Muscle of leg (tissue), 11 donors: ENCODE data around the gene OMP. TPM values are rescaled to one million over a fixed set of nuclear protein-coding genes. Genes with fewer than 3 reads are reported as not detected.
"Not testable (repeated sequence)": the region's sequence is repeated elsewhere in the genome, so short reads cannot be mapped to it uniquely, and the experiment has no call there.

Source experiments
- DNase-seq: peaks from one replicate; pipeline ENCODE4 v3.0.0; 2013
- H3K27ac ChIP-seq: one replicate; pipeline ENCODE4 v1.5.1; 2013; ENCODE audit warnings: mild to moderate bottlenecking, low read length, control low read depth
- H3K27me3 ChIP-seq: one replicate; pipeline ENCODE4 v1.6.1; 2013; ENCODE audit warnings: low read length; ENCODE audit not compliant: control insufficient read depth, insufficient read depth
- H3K36me3 ChIP-seq: one replicate; pipeline ENCODE4 v1.6.1; 2013; ENCODE audit warnings: low read length; ENCODE audit not compliant: control insufficient read depth, insufficient read depth
- H3K4me1 ChIP-seq: one replicate; pipeline ENCODE4 v1.6.1; 2013; ENCODE audit warnings: low read length; ENCODE audit not compliant: control insufficient read depth, insufficient read depth
- H3K4me3 ChIP-seq: one replicate; pipeline ENCODE4 v1.5.1; 2013; ENCODE audit warnings: low read length, control low read depth
- H3K9me3 ChIP-seq: replicated peaks from 2 replicates; pipeline ENCODE4 v1.6.1; 2013; ENCODE audit warnings: low read depth, low read length; ENCODE audit not compliant: control insufficient read depth
- WGBS: methylation state at CpG from one replicate; pipeline ENCODE4 v1.1.5; 2013; ENCODE audit warnings: missing lambda C conversion rate; ENCODE audit not compliant: insufficient coverage; 5-methylcytosine and 5-hydroxymethylcytosine counted together
- polyA plus RNA-seq, 8 donors: library from polyadenylated mRNA; unstranded; fragments of 120-200 nt; gene quantifications; one replicate each; pipeline versions ENCODE4 v1.2.1 to v1.2.3, GENCODE V29; 2013; ENCODE audit warnings: inconsistent platforms in 1 of 8, low replicate concordance in 1 of 8; ENCODE audit not compliant: insufficient read length in 8 of 8, insufficient read depth in 1 of 8
- total RNA-seq: library from RNA; stranded (reverse); fragments of 120-200 nt; gene quantifications from one replicate; pipeline ENCODE4 v1.2.4, GENCODE V29; 2013

The OMP gene
- total and polyA plus RNA-seq, 9 donors: 0.27 TPM; not detected in 8

- DNase-seq: no peak
Observed at GRCh38 chr11:77060234-77060633, 42.4 kb upstream of the OMP start.

GRCh38 chr11:77061258-77061657 is 41.4 kb upstream of the OMP start:
- WGBS: 81% methylated on average over 2 of the region's 4 CpGs
- not testable (repeated sequence) for H3K27me3 ChIP-seq, H3K36me3 ChIP-seq, H3K9me3 ChIP-seq, H3K27ac ChIP-seq, DNase-seq, H3K4me3 ChIP-seq, H3K4me1 ChIP-seq

More at GRCh38 chr11:77060234-77060633, 42.4 kb upstream of the OMP start:
- no peaks in the 10 kb centered on the region for H3K4me1 ChIP-seq
- WGBS: 100% methylated on average over 2 of the region's 4 CpGs
- H3K4me3 ChIP-seq: no peak overlapping the region
- H3K9me3 ChIP-seq: peaks cover 8% of the 10 kb centered on the region
- H3K27me3 ChIP-seq: peaks cover 4% of the 10 kb centered on the region
- H3K27ac ChIP-seq: no peak overlapping the region
- no peaks in the 10 kb centered on the region for H3K36me3 ChIP-seq

GRCh38 chr11:77062924-77063323 is 39.7 kb upstream of the OMP start:
- peaks cover 19% of the 10 kb centered on the region for H3K4me1 ChIP-seq
- no peaks in the 10 kb centered on the region for H3K9me3 ChIP-seq
- no peak overlapping the region for H3K27ac ChIP-seq
- no peak for DNase-seq
- H3K4me3 ChIP-seq: no peak overlapping the region
- H3K36me3 ChIP-seq: no peaks in the 10 kb centered on the region
- H3K27me3 ChIP-seq: peaks cover 4% of the 10 kb centered on the region

GRCh38 chr11:77063407-77063806 is 39.2 kb upstream of the OMP start:
- no peaks in the 10 kb centered on the region for H3K36me3 ChIP-seq
- H3K4me1 ChIP-seq: peaks cover 24% of the 10 kb centered on the region
- DNase-seq: no peak
- no peak overlapping the region for H3K4me3 ChIP-seq
- H3K27me3 ChIP-seq: peaks cover 4% of the 10 kb centered on the region
- no peak overlapping the region for H3K27ac ChIP-seq
- WGBS: 86% methylated on average over 1 of the region's 1 CpG
- H3K9me3 ChIP-seq: no peaks in the 10 kb centered on the region

GRCh38 chr11:77063861-77064260 is 38.8 kb upstream of the OMP start:
- Histone ChIP-seq H3K9me3 (no peaks in the 10 kb centered on the region), H3K4me1 (peaks cover 28% of the 10 kb centered on the region), H3K27ac (no peak overlapping the region), H3K4me3 (no peak overlapping the region), H3K27me3 (peaks cover 4% of the 10 kb centered on the region), H3K36me3 (no peaks in the 10 kb centered on the region)
- DNase-seq: no peak
- 82% methylated on average over 3 of the region's 4 CpGs for WGBS

- WGBS: 81% methylated on average over 4 of the region's 4 CpGs
Observed at GRCh38 chr11:77064648-77065217, 37.9 kb upstream of the OMP start.

GRCh38 chr11:77065878-77066228 is 36.8 kb upstream of the OMP start:
- Histone ChIP-seq H3K9me3 (no peaks in the 10 kb centered on the region), H3K27ac (peak overlapping the region; percentile 90), H3K27me3 (peaks cover 2% of the 10 kb centered on the region), H3K4me3 (peak overlapping the region; percentile 84), H3K36me3 (no peaks in the 10 kb centered on the region), H3K4me1 (peaks cover 44% of the 10 kb centered on the region)
- DNase-seq: peak; percentile 66
- WGBS: 21% methylated on average over 7 of the region's 14 CpGs

More at GRCh38 chr11:77064648-77065217, 37.9 kb upstream of the OMP start:
- peaks cover 4% of the 10 kb centered on the region for H3K27me3 ChIP-seq
- H3K4me3 ChIP-seq: no peak overlapping the region
- no peaks in the 10 kb centered on the region for H3K36me3 ChIP-seq
- H3K4me1 ChIP-seq: peaks cover 37% of the 10 kb centered on the region
- DNase-seq: no peak
- H3K9me3 ChIP-seq: no peaks in the 10 kb centered on the region
- H3K27ac ChIP-seq: no peak overlapping the region

GRCh38 chr11:77066229-77067042 is 36.2 kb upstream of the OMP start, which contains the start of gene CAPN5:
CAPN5 (plus strand) TSS chr11:77066971; CDS start chr11:77084887, 17,916 bp downstream.
- peak within 1 kb of the TSS; percentile 90 for H3K27ac ChIP-seq
- peaks cover 44% of the 10 kb centered on the region for H3K4me1 ChIP-seq
- peak within 1 kb of the TSS; percentile 84 for H3K4me3 ChIP-seq
- WGBS: under 1% methylated on average over 66 of the region's 69 CpGs
- no peaks in the 10 kb centered on the region for H3K36me3 ChIP-seq
- peak; percentile 98 for DNase-seq
- peaks cover 2% of the 10 kb centered on the region for H3K27me3 ChIP-seq
- no peaks in the 10 kb centered on the region for H3K9me3 ChIP-seq

- WGBS: 65% methylated on average over 4 of the region's 8 CpGs
- Histone ChIP-seq H3K4me3 (peak overlapping the region; percentile 64), H3K4me1 (peaks cover 58% of the 10 kb centered on the region), H3K9me3 (no peaks in the 10 kb centered on the region), H3K27ac (no peak overlapping the region), H3K27me3 (peaks cover 2% of the 10 kb centered on the region), H3K36me3 (no peaks in the 10 kb centered on the region)
- no peak for DNase-seq
Observed at GRCh38 chr11:77067861-77068443, 34.7 kb upstream of the OMP start.
